Neural progenitor cell (in vitro differentiated cells): Measurements from ENCODE around the gene ZNF385C. TPM values are rescaled to one million over a fixed set of nuclear protein-coding genes. Genes with fewer than 3 reads are reported as not detected.
A peak's percentile ranks its signal among the peaks of the same experiment; 100 is the strongest.
"Not testable (repeated sequence)": the region's sequence is repeated elsewhere in the genome, so short reads cannot be mapped to it uniquely, and the experiment has no call there.

Source experiments
- DNase-seq: peaks from one replicate; pipeline ENCODE4 v3.0.0-alpha.2; 2016; ENCODE audit warnings: low spot score
- H2AFZ ChIP-seq: fragments of 200-600 bp; sonication (generic); replicated peaks from 2 replicates; pipeline ENCODE4 v1.6.1; 2016; ENCODE audit warnings: antibody characterized with exemption
- H3F3A ChIP-seq: fragments of 200-600 bp; sonication (generic); 2 replicates; pipeline ENCODE4 v1.6.1; 2016; ENCODE audit warnings: antibody characterized with exemption, low read depth
- H3K27ac ChIP-seq: fragments of 200-600 bp; sonication (generic); 2 replicates; pipeline ENCODE4 v1.5.1; 2016; ENCODE audit warnings: mild to moderate bottlenecking
- H3K27me3 ChIP-seq: fragments of 200-600 bp; sonication (generic); 2 replicates; pipeline ENCODE4 v1.6.1; 2016; ENCODE audit warnings: mild to moderate bottlenecking, moderate library complexity
- H3K36me3 ChIP-seq: fragments of 200-600 bp; sonication (generic); 2 replicates; pipeline ENCODE4 v1.5.1; 2016
- H3K4me1 ChIP-seq: fragments of 200-600 bp; sonication (generic); 2 replicates; pipeline ENCODE4 v1.6.1; 2016; ENCODE audit warnings: mixed run types
- H3K4me2 ChIP-seq: fragments of 200-600 bp; sonication (generic); 2 replicates; pipeline ENCODE4 v1.6.1; 2016
- H3K4me3 ChIP-seq: fragments of 200-600 bp; sonication (generic); 2 replicates; pipeline ENCODE4 v1.5.1; 2016
- H3K79me2 ChIP-seq: fragments of 200-600 bp; sonication (generic); 2 replicates; pipeline ENCODE4 v1.6.1; 2016; ENCODE audit warnings: low read depth
- H3K9ac ChIP-seq: fragments of 200-600 bp; sonication (generic); 2 replicates; pipeline ENCODE4 v1.6.1; 2016
- H3K9me3 ChIP-seq: fragments of 200-600 bp; sonication (generic); 2 replicates; pipeline ENCODE4 v1.5.1; 2016; ENCODE audit warnings: low read depth
- H4K20me1 ChIP-seq: fragments of 200-600 bp; sonication (generic); 2 replicates; pipeline ENCODE4 v1.6.1; 2016; ENCODE audit warnings: low read depth
- H3K27ac Mint-ChIP-seq: 3 replicates; pipeline ENCODE4 v1.8.0; 2021; ENCODE audit warnings: mixed read lengths
- H3K27me3 Mint-ChIP-seq: 2 replicates; pipeline ENCODE4 v1.8.0; 2022; ENCODE audit warnings: low read depth, mild to moderate bottlenecking, inconsistent platforms, moderate library complexity, mixed read lengths; ENCODE audit not compliant: insufficient read depth
- H3K36me3 Mint-ChIP-seq: 3 replicates; pipeline ENCODE4 v1.8.0; 2021; ENCODE audit warnings: mixed read lengths
- H3K4me1 Mint-ChIP-seq: 3 replicates; pipeline ENCODE4 v1.8.0; 2021; ENCODE audit warnings: mixed read lengths
- H3K4me3 Mint-ChIP-seq: 3 replicates; pipeline ENCODE4 v1.8.0; 2021; ENCODE audit warnings: mild to moderate bottlenecking, moderate library complexity, mixed read lengths
- H3K9me3 Mint-ChIP-seq: 3 replicates; pipeline ENCODE4 v1.8.0; 2020; ENCODE audit warnings: mixed read lengths
- EZH2 ChIP-seq: fragments of 200-600 bp; sonication (generic); IDR thresholded peaks from 2 replicates; pipeline ENCODE4 v1.6.1; 2017; ENCODE audit warnings: antibody characterized with exemption, mild to moderate bottlenecking, moderate library complexity
- EZH2phosphoT487 ChIP-seq: fragments of 200-600 bp; sonication (generic); IDR thresholded peaks from 2 replicates; pipeline ENCODE4 v1.6.1; 2017; ENCODE audit warnings: antibody characterized with exemption
- total RNA-seq: library from RNA; depleted of rRNA; stranded (reverse); fragments of >200 nt; gene quantifications from 2 replicates; pipeline ENCODE4 v1.2.3, GENCODE V29; 2015; ENCODE audit warnings: low replicate concordance
- TF ChIP-seq, protein P1 (sequence below): fragments of 200-600 bp; sonication (generic); IDR thresholded peaks from 2 replicates; pipeline ENCODE4 v1.5.1; 2017; ENCODE audit warnings: antibody characterized with exemption, mild to moderate bottlenecking

Gene ZNF385C, protein sequence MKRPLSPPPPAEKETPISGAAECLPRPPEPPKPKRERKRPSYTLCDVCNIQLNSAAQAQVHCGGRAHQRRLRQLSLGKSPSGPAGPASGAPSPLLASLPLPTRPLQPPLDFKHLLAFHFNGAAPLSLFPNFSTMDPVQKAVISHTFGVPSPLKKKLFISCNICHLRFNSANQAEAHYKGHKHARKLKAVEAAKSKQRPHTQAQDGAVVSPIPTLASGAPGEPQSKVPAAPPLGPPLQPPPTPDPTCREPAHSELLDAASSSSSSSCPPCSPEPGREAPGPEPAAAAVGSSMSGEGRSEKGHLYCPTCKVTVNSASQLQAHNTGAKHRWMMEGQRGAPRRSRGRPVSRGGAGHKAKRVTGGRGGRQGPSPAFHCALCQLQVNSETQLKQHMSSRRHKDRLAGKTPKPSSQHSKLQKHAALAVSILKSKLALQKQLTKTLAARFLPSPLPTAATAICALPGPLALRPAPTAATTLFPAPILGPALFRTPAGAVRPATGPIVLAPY
- total RNA-seq = 5.0 and 7.5 TPM in 2 replicates

- H3K4me3 ChIP-seq = peak within 1 kb of the TSS; percentile 43
- Mint-ChIP-seq H3K36me3 (no peaks in the 10 kb centered on the region), H3K9me3 (no peaks in the 10 kb centered on the region), H3K4me3 (peak within 1 kb of the TSS; percentile 38), H3K27ac (peak within 1 kb of the TSS; percentile 13), H3K4me1 (peaks cover 26% of the 10 kb centered on the region), H3K27me3 (peaks cover 25% of the 10 kb centered on the region)
- H3K27ac ChIP-seq = no peak within 1 kb of the TSS
- H3F3A ChIP-seq = peaks cover 12% of the 10 kb centered on the region
- H4K20me1 ChIP-seq = no peaks in the 10 kb centered on the region
- H2AFZ ChIP-seq = peak within 1 kb of the TSS; percentile 87
- TF ChIP-seq EZH2 (peak; percentile 56), EZH2phosphoT487 (no peak)
- TF ChIP-seq, protein P1, sequence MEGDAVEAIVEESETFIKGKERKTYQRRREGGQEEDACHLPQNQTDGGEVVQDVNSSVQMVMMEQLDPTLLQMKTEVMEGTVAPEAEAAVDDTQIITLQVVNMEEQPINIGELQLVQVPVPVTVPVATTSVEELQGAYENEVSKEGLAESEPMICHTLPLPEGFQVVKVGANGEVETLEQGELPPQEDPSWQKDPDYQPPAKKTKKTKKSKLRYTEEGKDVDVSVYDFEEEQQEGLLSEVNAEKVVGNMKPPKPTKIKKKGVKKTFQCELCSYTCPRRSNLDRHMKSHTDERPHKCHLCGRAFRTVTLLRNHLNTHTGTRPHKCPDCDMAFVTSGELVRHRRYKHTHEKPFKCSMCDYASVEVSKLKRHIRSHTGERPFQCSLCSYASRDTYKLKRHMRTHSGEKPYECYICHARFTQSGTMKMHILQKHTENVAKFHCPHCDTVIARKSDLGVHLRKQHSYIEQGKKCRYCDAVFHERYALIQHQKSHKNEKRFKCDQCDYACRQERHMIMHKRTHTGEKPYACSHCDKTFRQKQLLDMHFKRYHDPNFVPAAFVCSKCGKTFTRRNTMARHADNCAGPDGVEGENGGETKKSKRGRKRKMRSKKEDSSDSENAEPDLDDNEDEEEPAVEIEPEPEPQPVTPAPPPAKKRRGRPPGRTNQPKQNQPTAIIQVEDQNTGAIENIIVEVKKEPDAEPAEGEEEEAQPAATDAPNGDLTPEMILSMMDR = no peak
- no peaks in the 10 kb centered on the region for H3K36me3 ChIP-seq
- DNase-seq = peak; percentile 69
- no peak within 1 kb of the TSS for H3K9ac ChIP-seq
- peaks cover 7% of the 10 kb centered on the region for H3K4me1 ChIP-seq
- peak within 1 kb of the TSS; percentile 81 for H3K4me2 ChIP-seq
- peaks cover 36% of the 10 kb centered on the region for H3K27me3 ChIP-seq
- H3K79me2 ChIP-seq = no peaks in the 10 kb centered on the region
- H3K9me3 ChIP-seq = no peaks in the 10 kb centered on the region
These were observed at the start of gene ZNF385C for GRCh38 chr17:42097691-42098631. ZNF385C (minus strand) TSS chr17:42098473; CDS start chr17:42063056, 35,417 bp downstream.

DNA sequence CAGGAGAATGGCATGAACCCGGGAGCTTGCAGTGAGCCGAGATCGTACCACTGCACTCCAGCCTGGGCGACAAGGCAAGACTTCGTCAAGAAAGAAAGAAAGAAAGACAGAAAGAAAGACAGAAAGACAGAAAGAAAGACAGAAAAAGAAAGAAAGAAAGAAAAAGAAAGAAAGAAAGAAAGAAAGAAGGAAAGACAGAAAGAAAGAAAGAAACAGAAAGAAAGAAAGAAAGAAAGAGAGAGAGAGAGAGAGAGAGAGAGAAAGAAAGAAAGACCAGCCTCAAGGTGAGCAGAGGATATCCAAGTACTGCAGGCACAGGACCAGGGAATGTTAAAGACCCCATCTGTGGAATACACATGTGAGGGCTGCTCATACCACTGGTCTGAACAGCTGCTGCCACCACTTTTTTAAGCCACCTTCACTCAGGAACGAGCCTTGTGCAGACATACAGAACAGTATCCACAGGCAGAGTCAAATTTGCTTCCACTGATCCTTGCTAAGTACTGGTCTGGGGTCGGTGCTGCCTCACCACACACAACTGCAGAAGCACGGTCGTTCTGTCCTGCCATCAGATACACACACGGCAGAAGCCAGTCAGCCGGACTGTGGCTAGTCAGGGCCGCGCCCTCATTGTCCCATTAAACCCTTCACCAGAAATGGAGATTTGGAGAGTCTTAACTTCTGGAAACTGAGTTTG lies 48.8 kb upstream of the ZNF385C start:
- Histone ChIP-seq H3K36me3 (no peaks in the 10 kb centered on the region), H3K4me2 (no peak overlapping the region), H3K27me3 (no peaks in the 10 kb centered on the region), H3K9me3 (no peaks in the 10 kb centered on the region), H3F3A (peaks cover 6% of the 10 kb centered on the region), H3K4me3 (no peak overlapping the region), H3K27ac (no peak overlapping the region), H3K9ac (no peak overlapping the region), H3K4me1 (peaks cover 10% of the 10 kb centered on the region), H3K79me2 (peaks cover 68% of the 10 kb centered on the region), H4K20me1 (peaks cover 45% of the 10 kb centered on the region), H2AFZ (no peak overlapping the region)
- H3K36me3 Mint-ChIP-seq = peaks cover 6% of the 10 kb centered on the region
- DNase-seq = no peak
- H3K27ac Mint-ChIP-seq = no peak overlapping the region
- peaks cover 2% of the 10 kb centered on the region for H3K27me3 Mint-ChIP-seq
- peaks cover 17% of the 10 kb centered on the region for H3K4me1 Mint-ChIP-seq
- no peak overlapping the region for H3K4me3 Mint-ChIP-seq
- no peaks in the 10 kb centered on the region for H3K9me3 Mint-ChIP-seq
- TF ChIP-seq, protein P1 = no peak
- no peak for TF ChIP-seq EZH2phosphoT487
- no peak for TF ChIP-seq EZH2

DNA sequence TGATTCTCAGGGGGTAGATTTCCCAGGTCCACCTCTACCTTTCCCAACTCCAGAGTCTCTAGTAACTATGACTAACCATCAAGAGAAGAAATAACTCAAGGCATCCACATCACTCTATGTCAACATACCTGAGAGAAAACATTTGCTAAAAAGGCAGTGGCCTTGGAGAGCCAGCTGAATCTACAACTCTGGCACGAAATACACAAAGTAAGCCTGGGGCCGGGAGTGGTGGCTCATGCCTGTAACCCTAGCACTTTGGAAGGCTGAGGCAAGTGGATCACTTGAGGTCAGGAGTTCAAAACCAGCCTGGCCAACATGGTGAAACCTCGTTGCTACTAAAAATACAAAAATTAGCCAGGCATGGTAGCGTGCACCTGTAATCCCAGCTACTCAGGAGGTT lies 44.9 kb upstream of the ZNF385C start:
- H3K4me2 ChIP-seq = not testable (repeated sequence)
- peaks cover 64% of the 10 kb centered on the region for H3K79me2 ChIP-seq

More for the DNA sequence above, 44.9 kb upstream of the ZNF385C start:
- not testable (repeated sequence) for H3K27ac Mint-ChIP-seq, H2AFZ ChIP-seq, H3K4me3 ChIP-seq, H3K36me3 ChIP-seq, H3K9me3 Mint-ChIP-seq, DNase-seq, H3K9ac ChIP-seq, H3F3A ChIP-seq, H3K4me1 Mint-ChIP-seq, H3K4me3 Mint-ChIP-seq, H3K27me3 Mint-ChIP-seq, H3K9me3 ChIP-seq, H3K36me3 Mint-ChIP-seq, H3K27ac ChIP-seq, H3K27me3 ChIP-seq
- peaks cover 60% of the 10 kb centered on the region for H4K20me1 ChIP-seq
- peaks cover 11% of the 10 kb centered on the region for H3K4me1 ChIP-seq
